ENCODE results near the gene LTBP3. TPM values are rescaled to one million over a fixed set of nuclear protein-coding genes. Genes with fewer than 3 reads are reported as not detected.

Gene LTBP3
- total and polyA plus RNA-seq, 9 of the 15 experiments (the other 6 are each of a cell fraction or from before 2014, with no cell fraction given), result 0.06 to 20.5 (median 4.8) TPM

DNA sequence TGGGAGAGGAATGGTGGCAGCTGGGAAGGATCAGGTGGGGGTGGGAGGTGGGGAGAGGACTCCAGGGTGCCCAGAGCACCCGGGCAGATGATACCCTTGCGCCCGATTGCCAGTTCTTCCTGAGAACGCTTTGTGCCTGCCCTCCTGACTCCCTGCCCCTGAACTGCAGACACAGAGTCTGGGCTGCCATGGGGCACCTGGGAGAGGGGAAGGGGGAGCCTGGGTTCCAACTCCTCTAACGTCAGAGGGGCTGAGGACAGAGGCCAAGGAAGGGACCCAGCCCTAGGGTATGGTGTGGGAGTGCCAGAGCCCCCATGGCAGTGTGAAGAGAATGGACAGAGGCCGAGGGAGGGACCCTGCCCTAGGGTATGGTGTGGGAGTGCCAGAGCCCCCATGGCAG lies 38.4 kb upstream of the LTBP3 start:
- Histone ChIP-seq H3K9me1 (ENCODE audit: control insufficient read depth, insufficient read depth, low read length) (no peaks in the 10 kb centered on the region), H3K4me1 (replicated peaks in 1 of 2; ENCODE audit: control insufficient read depth in 2 of 2, insufficient read depth in 2 of 2, low read length in 2 of 2) (peaks cover 6 to 47% of the 10 kb centered on the region in 2 experiments; a peak in 4 of 5 replicates), H3K36me3 (ENCODE audit: control insufficient read depth, insufficient read depth, low read length) (peaks cover 35% of the 10 kb centered on the region; the same call in 1 of the 3 replicates), H3K9me3 (replicated peaks; ENCODE audit: control insufficient read depth, insufficient read depth, low read depth, low read length) (no peaks in the 10 kb centered on the region), H4K20me1 (replicated peaks; ENCODE audit: control insufficient read depth, insufficient read depth, low read length) (no peaks in the 10 kb centered on the region), H2AFZ (ENCODE audit: low read depth, low read length) (no peak overlapping the region), H3K27ac (ENCODE audit: extremely low read depth, low read depth, low read length) (no peak overlapping the region), H3K27me3 (ENCODE audit: control insufficient read depth in 2 of 2, insufficient read depth in 2 of 2, low read length in 2 of 2) (no peaks in the 10 kb centered on the region), H3K4me2 (ENCODE audit: insufficient read depth, low read length) (no peak overlapping the region), H3K79me2 (ENCODE audit: control insufficient read depth, insufficient read depth, low read length) (no peaks in the 10 kb centered on the region), H3K9ac (ENCODE audit: insufficient read depth in 1 of 2, low read depth in 2 of 2, low read length in 2 of 2) (peak overlapping the region in 1 of 2 experiments; percentile 69; a peak in 2 of 4 replicates), H3K4me3 (no peak overlapping the region)
- DNase-seq (ENCODE audit: extremely low read depth in 1 of 4, low spot score in 3 of 4), result no peak
- BruUV-seq (replicated peaks), result no TSS peak
- TF ChIP-seq SMAD1 (IDR thresholded peaks at IDR 0.05; ENCODE audit: low read depth, low read length, partially characterized antibody) (no peak), POU5F1 (IDR thresholded peaks at IDR 0.05; ENCODE audit: borderline replicate concordance, low read depth, low read length, partially characterized antibody) (no peak), POLR2G (IDR thresholded peaks at IDR 0.05; ENCODE audit: low read depth, low read length) (peak; percentile 23; the same call in 1 of the 2 replicates), PHTF2 (CRISPR knock-in tag; IDR thresholded peaks at IDR 0.05) (no peak), RAD21 (CRISPR knock-in tag; conservative IDR thresholded peaks at IDR 0.05 in 1 of 2, IDR thresholded peaks at IDR 0.05 in 1 of 2) (no peak)
- TF ChIP-seq, protein P1, sequence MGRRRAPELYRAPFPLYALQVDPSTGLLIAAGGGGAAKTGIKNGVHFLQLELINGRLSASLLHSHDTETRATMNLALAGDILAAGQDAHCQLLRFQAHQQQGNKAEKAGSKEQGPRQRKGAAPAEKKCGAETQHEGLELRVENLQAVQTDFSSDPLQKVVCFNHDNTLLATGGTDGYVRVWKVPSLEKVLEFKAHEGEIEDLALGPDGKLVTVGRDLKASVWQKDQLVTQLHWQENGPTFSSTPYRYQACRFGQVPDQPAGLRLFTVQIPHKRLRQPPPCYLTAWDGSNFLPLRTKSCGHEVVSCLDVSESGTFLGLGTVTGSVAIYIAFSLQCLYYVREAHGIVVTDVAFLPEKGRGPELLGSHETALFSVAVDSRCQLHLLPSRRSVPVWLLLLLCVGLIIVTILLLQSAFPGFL (CRISPR knock-in tag; IDR thresholded peaks at IDR 0.05), result no peak
- POLR2A ChIA-PET, result interaction anchor here (0.6 to 3.4 kb wide), 5 partner anchors 10 to 205 kb away, joined by 3 to 17 read pairs (median 8); partner anchors contain the start of genes MALAT1 and PCNX3
- FAIRE-seq, result no peak
- CTCF ChIA-PET (ENCODE audit: low intra/inter-chr PET ratio), result no interaction called here
- intact Hi-C loops (cut with micrococcal nuclease), result no loop called here
- in situ Hi-C loops (cut with MboI), result no loop called here
- WGBS (ENCODE audit: insufficient coverage, low coverage, missing lambda C conversion rate), result 50% methylated on average over 3 of the region's 6 CpGs
- ATAC-seq, result no peak
